Stomach smooth muscle (tissue), 2 donors: ENCODE data around the gene PTPRN2.

ENCODE experiments used
- H3K27ac ChIP-seq: one replicate; pipeline ENCODE4 v1.7.0; 2013; ENCODE audit warnings: mild to moderate bottlenecking, low read length, inconsistent platforms
- H3K27me3 ChIP-seq, 2 donors: one replicate each; pipeline ENCODE4 v1.7.0; 2013; ENCODE audit warnings: low read length in 2 of 2; ENCODE audit not compliant: insufficient read depth in 2 of 2, control insufficient read depth in 1 of 2
- H3K36me3 ChIP-seq, 2 donors: one replicate each; pipeline ENCODE4 v1.7.0; 2013; ENCODE audit warnings: low read length in 2 of 2; ENCODE audit not compliant: control insufficient read depth in 2 of 2, insufficient read depth in 2 of 2
- H3K4me1 ChIP-seq: one replicate; pipeline ENCODE4 v1.7.0; 2013; ENCODE audit warnings: low read length; ENCODE audit not compliant: control insufficient read depth, insufficient read depth
- H3K4me3 ChIP-seq, 2 donors: one replicate each; pipeline ENCODE4 v1.7.0; 2013; ENCODE audit warnings: low read length in 2 of 2
- H3K9ac ChIP-seq, 2 donors: one replicate each; pipeline ENCODE4 v1.7.0; 2013; ENCODE audit warnings: low read length in 2 of 2, mild to moderate bottlenecking in 1 of 2
- H3K9me3 ChIP-seq, 2 donors: one replicate each; pipeline ENCODE4 v1.7.0; 2013; ENCODE audit warnings: low read length in 2 of 2; ENCODE audit not compliant: control insufficient read depth in 2 of 2
- donor health status: healthy.
- donor health status: Pancreatic carcinoma.

The PTPRN2 gene

DNA sequence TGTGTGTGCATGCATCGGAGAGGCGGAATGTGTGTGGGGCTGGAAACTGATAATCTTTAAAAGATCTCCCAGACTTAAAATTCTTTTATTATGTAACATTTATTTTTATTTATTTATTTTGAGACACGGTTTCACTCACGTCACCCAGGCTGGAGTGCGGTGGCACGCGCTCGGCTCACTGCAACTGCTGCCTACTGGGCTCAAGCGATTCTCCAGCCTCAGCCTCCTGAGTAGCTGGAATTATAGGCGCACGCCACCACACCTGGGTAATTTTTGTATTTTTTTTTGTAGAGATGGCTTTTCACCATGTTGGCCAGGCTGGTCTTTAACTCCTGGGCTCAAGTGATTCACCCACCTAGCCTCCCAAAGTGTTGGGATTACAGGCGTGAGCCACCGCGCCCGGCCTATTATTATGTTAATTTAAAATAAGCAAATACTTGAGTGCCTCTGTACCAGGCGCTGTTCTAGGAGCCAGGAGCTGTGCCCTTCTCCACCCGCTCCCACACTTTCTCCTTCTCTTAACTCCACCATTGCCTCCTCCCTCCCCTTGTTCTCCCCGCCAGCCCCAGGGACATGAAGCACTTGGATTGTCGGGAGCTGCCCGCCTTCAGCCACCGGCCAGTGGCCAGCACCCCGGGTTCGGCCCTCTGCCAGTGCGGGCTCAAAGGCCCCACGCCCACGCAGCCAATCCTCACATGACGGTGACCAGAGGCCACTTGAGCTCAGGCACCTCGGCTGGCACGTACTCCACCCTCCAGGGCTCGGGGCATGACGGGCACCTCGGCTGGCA lies 1087.3 kb downstream of the PTPRN2 start:
- no peaks in the 10 kb centered on the region for H3K9me3 ChIP-seq
- no peak overlapping the region for H3K9ac ChIP-seq
- no peaks in the 10 kb centered on the region for H3K4me1 ChIP-seq
- no peak overlapping the region for H3K27ac ChIP-seq
- no peaks in the 10 kb centered on the region for H3K36me3 ChIP-seq
- H3K27me3 ChIP-seq: peaks cover 0 to 2% of the 10 kb centered on the region in 2 donors
- no peak overlapping the region for H3K4me3 ChIP-seq

GRCh38 chr7:157499835-157500153 lies 1087.8 kb downstream of the PTPRN2 start:
- H3K9ac ChIP-seq: no peak overlapping the region
- H3K27me3 ChIP-seq: peaks cover 0 to 2% of the 10 kb centered on the region in 2 donors
- H3K4me3 ChIP-seq: no peak overlapping the region
- no peaks in the 10 kb centered on the region for H3K36me3 ChIP-seq
- no peak overlapping the region for H3K27ac ChIP-seq
- no peaks in the 10 kb centered on the region for H3K4me1 ChIP-seq
- no peaks in the 10 kb centered on the region for H3K9me3 ChIP-seq

GRCh38 chr7:157499121-157499834 lies 1088.3 kb downstream of the PTPRN2 start:
- Histone ChIP-seq H3K27me3 (peaks cover 0 to 4% of the 10 kb centered on the region in 2 donors), H3K4me1 (no peaks in the 10 kb centered on the region), H3K4me3 (no peak overlapping the region), H3K27ac (no peak overlapping the region), H3K36me3 (no peaks in the 10 kb centered on the region), H3K9ac (no peak overlapping the region), H3K9me3 (no peaks in the 10 kb centered on the region)

DNA sequence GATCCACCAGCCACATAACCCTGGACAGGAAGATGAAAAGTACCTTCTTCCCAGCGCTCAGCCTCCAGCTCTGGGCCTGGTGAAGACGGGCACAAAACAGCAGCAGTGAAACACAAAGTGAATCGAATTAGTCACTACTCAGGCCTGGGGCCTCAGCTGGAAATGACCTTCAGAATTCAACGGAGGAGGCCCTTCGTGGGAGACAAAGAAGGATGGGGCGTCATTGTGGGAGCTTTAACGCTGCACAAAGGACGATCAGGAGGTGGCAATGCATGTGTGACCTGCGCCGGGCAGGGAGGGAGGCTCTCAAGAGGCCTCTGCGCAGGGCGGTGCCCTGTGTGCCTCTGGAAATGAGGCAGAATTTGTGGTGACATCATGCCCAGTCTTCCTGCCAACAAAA lies 1089.0 kb downstream of the PTPRN2 start:
- no peaks in the 10 kb centered on the region for H3K9me3 ChIP-seq
- no peak overlapping the region for H3K27ac ChIP-seq

GRCh38 chr7:157497744-157498651 lies 1089.6 kb downstream of the PTPRN2 start:
- H3K9ac ChIP-seq: no peak overlapping the region
- H3K4me1 ChIP-seq: no peaks in the 10 kb centered on the region
- H3K4me3 ChIP-seq: no peak overlapping the region
- H3K27me3 ChIP-seq: peaks cover 0 to 5% of the 10 kb centered on the region in 2 donors
- H3K27ac ChIP-seq: no peak overlapping the region
- no peaks in the 10 kb centered on the region for H3K36me3 ChIP-seq
- H3K9me3 ChIP-seq: no peaks in the 10 kb centered on the region

More for the DNA sequence above, 1089.0 kb downstream of the PTPRN2 start:
- H3K9ac ChIP-seq: no peak overlapping the region
- H3K4me1 ChIP-seq: no peaks in the 10 kb centered on the region
- H3K4me3 ChIP-seq: no peak overlapping the region
- peaks cover 0 to 5% of the 10 kb centered on the region in 2 donors for H3K27me3 ChIP-seq
- no peaks in the 10 kb centered on the region for H3K36me3 ChIP-seq

DNA sequence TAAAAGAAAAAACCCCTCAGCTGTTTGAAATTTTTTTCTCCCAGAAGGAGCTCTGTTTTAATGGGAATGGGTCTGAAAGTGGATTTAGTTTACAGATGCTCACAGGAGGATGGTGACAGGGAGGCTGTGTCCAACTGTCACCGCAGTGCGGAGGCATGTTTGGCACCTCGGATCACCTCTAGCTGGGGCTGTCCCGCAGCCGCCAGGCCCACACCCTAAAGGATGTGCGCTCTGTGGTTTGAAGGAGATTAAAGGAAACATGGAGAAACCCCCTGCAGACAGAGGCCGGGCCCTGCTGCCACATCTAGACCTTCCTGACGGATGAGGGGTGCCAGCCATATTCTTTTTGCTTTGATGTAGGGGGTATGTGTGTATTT lies 1090.3 kb downstream of the PTPRN2 start:
- Histone ChIP-seq H3K36me3 (no peaks in the 10 kb centered on the region), H3K4me3 (no peak overlapping the region), H3K9ac (no peak overlapping the region), H3K4me1 (no peaks in the 10 kb centered on the region), H3K27me3 (peaks cover 0 to 5% of the 10 kb centered on the region in 2 donors), H3K27ac (no peak overlapping the region), H3K9me3 (no peaks in the 10 kb centered on the region)

GRCh38 chr7:157496416-157497275 lies 1091.0 kb downstream of the PTPRN2 start:
- no peak overlapping the region for H3K4me3 ChIP-seq
- H3K9me3 ChIP-seq: no peaks in the 10 kb centered on the region
- H3K27ac ChIP-seq: no peak overlapping the region
- H3K4me1 ChIP-seq: no peaks in the 10 kb centered on the region
- H3K27me3 ChIP-seq: peaks cover 0 to 5% of the 10 kb centered on the region in 2 donors
- H3K9ac ChIP-seq: no peak overlapping the region
- H3K36me3 ChIP-seq: no peaks in the 10 kb centered on the region

DNA sequence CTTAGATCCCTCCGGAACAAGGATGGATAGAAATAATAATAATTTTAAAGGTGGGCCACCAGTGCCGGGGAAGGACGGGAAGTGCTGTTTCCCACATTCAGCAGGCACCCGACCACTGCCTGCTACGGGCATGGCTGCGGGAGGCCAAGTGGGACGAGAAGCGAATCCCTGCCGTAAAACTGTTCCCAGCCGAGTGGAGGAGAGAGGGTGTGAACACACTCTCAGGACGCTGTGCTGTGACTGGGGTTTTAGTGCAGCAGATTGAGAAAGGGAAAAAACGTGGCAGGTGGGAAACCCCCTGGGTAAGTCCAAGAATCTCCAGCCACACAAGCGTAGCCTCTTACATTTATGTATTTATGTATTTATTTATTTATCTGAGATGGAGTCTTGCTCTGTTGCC lies 1092.0 kb downstream of the PTPRN2 start:
- no peaks in the 10 kb centered on the region for H3K36me3 ChIP-seq
- H3K4me3 ChIP-seq: no peak overlapping the region
- H3K27ac ChIP-seq: no peak overlapping the region
- H3K9me3 ChIP-seq: peaks cover 2 to 4% of the 10 kb centered on the region in 2 donors
- H3K4me1 ChIP-seq: no peaks in the 10 kb centered on the region
- peaks cover 0 to 5% of the 10 kb centered on the region in 2 donors for H3K27me3 ChIP-seq
- no peak overlapping the region for H3K9ac ChIP-seq

GRCh38 chr7:157495177-157495553 lies 1092.5 kb downstream of the PTPRN2 start:
- H3K27me3 ChIP-seq: peaks cover 0 to 5% of the 10 kb centered on the region in 2 donors
- no peaks in the 10 kb centered on the region for H3K4me1 ChIP-seq
- no peak overlapping the region for H3K27ac ChIP-seq
- no peak overlapping the region for H3K9ac ChIP-seq
- H3K36me3 ChIP-seq: no peaks in the 10 kb centered on the region
- peaks cover 2 to 6% of the 10 kb centered on the region in 2 donors for H3K9me3 ChIP-seq
- H3K4me3 ChIP-seq: no peak overlapping the region
